Naive thymus-derived CD4-positive, alpha-beta T cell (primary cell): Measurements from ENCODE around the gene CERT1. TPM values are rescaled to one million over a fixed set of nuclear protein-coding genes. Genes with fewer than 3 reads are reported as not detected.
A peak's percentile ranks its signal among the peaks of the same experiment; 100 is the strongest.
"Not testable (repeated sequence)": the region's sequence is repeated elsewhere in the genome, so short reads cannot be mapped to it uniquely, and the experiment has no call there.

Experiments
- ATAC-seq: fragments of 150-1000 bp; cut with Tn5 transposase; 2 replicates; pipeline ENCODE4 v1.10.0; 2021; ENCODE audit warnings: mild to moderate bottlenecking, moderate library complexity
- CTCF ChIA-PET: fragments of 350-600 bp; sonication (Branson Sonifier 250); formaldehyde crosslinking; loops from one replicate; lab custom pipeline; 2021; ENCODE audit warnings: antibody characterized with exemption; lab: Charles Lee
- POLR2A ChIA-PET: fragments of 350-600 bp; sonication (Branson Sonifier 250); formaldehyde crosslinking; loops from one replicate; lab custom pipeline; 2021; ENCODE audit warnings: antibody characterized with exemption, inconsistent platforms; lab: Charles Lee
- DNase-seq, 9 donors: peaks; one replicate each; pipeline versions ENCODE4 v3.0.0 to v3.0.0-alpha.2; 2020 to 2022; ENCODE audit warnings: mixed read lengths in 1 of 9
- H3K27ac ChIP-seq: one replicate; pipeline ENCODE4 v1.7.0; 2013; ENCODE audit warnings: mild to moderate bottlenecking, low read depth, low read length, moderate library complexity
- H3K27me3 ChIP-seq, 2 donors: one replicate each; pipeline ENCODE4 v1.7.0; 2013; ENCODE audit warnings: low read length in 2 of 2, mild to moderate bottlenecking in 2 of 2, moderate library complexity in 2 of 2; ENCODE audit not compliant: control insufficient read depth in 2 of 2, insufficient read depth in 2 of 2
- H3K36me3 ChIP-seq, 3 experiments: 1 replicate in 2 of 3; 2 replicates in 1 of 3; pipeline ENCODE4 v1.7.0; 2013; ENCODE audit warnings: low read length in 3 of 3, mild to moderate bottlenecking in 3 of 3, moderate library complexity in 1 of 3; ENCODE audit not compliant: insufficient read depth in 3 of 3, control insufficient read depth in 2 of 3
- H3K4me1 ChIP-seq, 2 donors: one replicate each; pipeline ENCODE4 v1.7.0; 2013; ENCODE audit warnings: low read length in 2 of 2, mild to moderate bottlenecking in 2 of 2, moderate library complexity in 1 of 2; ENCODE audit not compliant: control insufficient read depth in 2 of 2, insufficient read depth in 2 of 2
- H3K4me3 ChIP-seq: 2 replicates; pipeline ENCODE4 v1.7.0; 2013; ENCODE audit warnings: mild to moderate bottlenecking, low read length
- H3K9me3 ChIP-seq, 3 experiments: 1 replicate in 2 of 3; 2 replicates in 1 of 3; pipeline ENCODE4 v1.7.0; 2013; ENCODE audit warnings: low read length in 3 of 3; ENCODE audit not compliant: control insufficient read depth in 2 of 3
- H3K27ac Mint-ChIP-seq, 9 donors: one replicate each; pipeline ENCODE4 v1.8.0; 2020 to 2022; ENCODE audit warnings: mixed read lengths in 9 of 9, mild to moderate bottlenecking in 8 of 9, moderate library complexity in 5 of 9, inconsistent platforms in 2 of 9
- H3K27me3 Mint-ChIP-seq, 5 donors: one replicate each; pipeline ENCODE4 v1.8.0; 2021 to 2022; ENCODE audit warnings: mixed read lengths in 5 of 5, mild to moderate bottlenecking in 1 of 5
- H3K36me3 Mint-ChIP-seq, 5 donors: one replicate each; pipeline ENCODE4 v1.8.0; 2020 to 2022; ENCODE audit warnings: mixed read lengths in 5 of 5, mild to moderate bottlenecking in 3 of 5, inconsistent platforms in 1 of 5
- H3K4me1 Mint-ChIP-seq, 7 donors: one replicate each; pipeline ENCODE4 v1.8.0; 2020 to 2022; ENCODE audit warnings: mixed read lengths in 7 of 7, mild to moderate bottlenecking in 3 of 7, inconsistent platforms in 1 of 7
- H3K4me3 Mint-ChIP-seq, 10 donors: one replicate each; pipeline ENCODE4 v1.8.0; 2020 to 2022; ENCODE audit warnings: mild to moderate bottlenecking in 10 of 10, mixed read lengths in 10 of 10, moderate library complexity in 6 of 10, inconsistent platforms in 2 of 10
- H3K9me3 Mint-ChIP-seq, 11 donors: one replicate each; pipeline ENCODE4 v1.8.0; 2020 to 2022; ENCODE audit warnings: mixed read lengths in 11 of 11, mild to moderate bottlenecking in 4 of 11, inconsistent platforms in 1 of 11, moderate library complexity in 1 of 11
- intact Hi-C, 2 donors: fragments of 100-400 bp; cut with micrococcal nuclease; formaldehyde crosslinking; loops; one replicate each; pipeline ENCODE4 v1.15.1; 2023
- polyA plus RNA-seq, 2 donors: library from polyadenylated mRNA; unstranded; fragments of 300-500 nt; fragmentation: Illumina TruSeq; gene quantifications; one replicate each; pipeline ENCODE4 v1.2.3, GENCODE V29; 2021
- total RNA-seq, 6 experiments: library from RNA in 5 of 6; stranded (reverse) in 5 of 6; gene quantifications; 1 replicate in 5 of 6; 2 replicates in 1 of 6; pipeline ENCODE4 v1.2.3 and lab custom pipeline; 2021 to 2026

Gene CERT1
- total and polyA plus RNA-seq, 7 experiments from 2014 or later = 13.3 to 60.4 (median 37.7) TPM

DNA sequence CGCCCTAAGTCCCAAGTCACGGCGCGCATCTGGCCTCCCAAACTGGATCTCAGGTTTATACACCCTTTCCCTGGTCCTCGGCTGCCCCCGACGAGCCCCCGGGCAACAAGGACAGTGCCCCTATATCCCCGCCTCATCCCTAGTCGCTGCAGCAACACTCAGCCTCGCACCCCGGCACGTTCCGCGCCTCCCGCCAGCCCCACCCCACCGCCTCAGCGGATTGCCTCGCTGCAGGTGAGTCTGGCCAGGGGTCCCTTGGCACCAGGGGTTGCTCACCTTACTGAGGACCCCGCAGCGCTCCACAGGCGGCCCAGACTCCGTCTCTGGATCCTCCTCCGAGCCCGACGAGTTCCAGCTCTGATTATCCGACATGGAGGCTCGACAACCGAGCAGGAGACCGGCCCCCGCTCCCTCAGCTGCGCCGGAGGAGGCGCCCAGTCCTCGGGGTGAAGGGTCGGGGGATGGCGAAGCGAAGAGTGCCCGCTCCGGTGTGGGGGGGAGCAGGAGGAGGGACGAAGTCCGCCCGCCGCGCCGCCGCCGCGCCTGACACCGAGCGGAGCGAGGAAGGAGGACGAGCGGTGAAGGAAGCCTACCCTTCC is 494 bp downstream of the CERT1 start:
- H3K9me3 Mint-ChIP-seq = peaks cover 0 to 11% (median 0%) of the 10 kb centered on the region in 11 donors
- peak overlapping the region; percentile 84 to 98 (median 93) for H3K27ac Mint-ChIP-seq
- POLR2A ChIA-PET = interaction anchor here (0.6 to 1.9 kb wide), 3 partner anchors 166 to 877 kb away, joined by 3 to 6 read pairs (median 6); partner anchors contain the start of gene HMGCR
- peak overlapping the region; percentile 75 for H3K27ac ChIP-seq
- no peaks in the 10 kb centered on the region for H3K9me3 ChIP-seq
- peak in 5 of 9 donors; percentile 0 to 37 (median 20) for DNase-seq
- H3K4me1 ChIP-seq = peaks cover 14 to 28% of the 10 kb centered on the region in 2 donors
- peaks cover 0 to 21% (median 7%) of the 10 kb centered on the region in 5 donors for H3K36me3 Mint-ChIP-seq
- peak overlapping the region; percentile 89 to 97 (median 94) for H3K4me3 Mint-ChIP-seq
- ATAC-seq = peak; percentile 57
- CTCF ChIA-PET = no interaction called here
- H3K4me3 ChIP-seq = peak overlapping the region; percentile 78
- intact Hi-C loops = loop anchor here (1.0 to 10.0 kb wide), 25 partner anchors 14 to 1946 kb away; partner anchors contain the start of genes GCNT4 (in 2 of the 2), GFM2 (in 2 of the 2), HEXB (in 2 of the 2) and NSA2 (in 2 of the 2)
- peaks cover 0 to 13% (median 0%) of the 10 kb centered on the region in 3 experiments for H3K36me3 ChIP-seq
- peaks cover 29 to 78% (median 56%) of the 10 kb centered on the region in 7 donors for H3K4me1 Mint-ChIP-seq
- H3K27me3 ChIP-seq = no peaks in the 10 kb centered on the region
- H3K27me3 Mint-ChIP-seq = no peaks in the 10 kb centered on the region

DNA sequence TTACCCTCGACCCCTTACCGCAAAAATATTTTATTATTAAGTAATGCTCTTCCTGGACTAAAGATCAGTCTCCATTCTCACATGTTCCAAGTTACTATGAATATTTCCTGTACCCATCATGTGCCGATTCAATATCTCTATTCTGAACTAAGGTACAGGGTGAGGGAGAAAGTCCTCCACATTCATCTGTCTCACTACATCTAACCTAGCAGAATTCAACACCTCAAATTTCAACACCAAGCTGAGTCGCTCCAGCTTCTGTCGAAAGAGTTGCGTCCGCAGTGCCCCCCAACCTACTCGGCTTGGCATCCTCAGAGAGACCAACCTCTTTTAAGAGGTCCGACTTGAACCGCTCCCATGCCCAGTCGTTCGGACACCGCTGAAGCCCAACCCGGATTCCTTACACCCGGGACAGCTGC is 1.0 kb downstream of the CERT1 start:
- H3K27me3 Mint-ChIP-seq = no peaks in the 10 kb centered on the region
- peaks cover 0 to 21% (median 12%) of the 10 kb centered on the region in 5 donors for H3K36me3 Mint-ChIP-seq
- peak overlapping the region; percentile 89 to 97 (median 94) for H3K4me3 Mint-ChIP-seq
- peak in 2 of 9 donors; percentile 6 to 13 for DNase-seq
- no peak for ATAC-seq
- ChIA-PET POLR2A (interaction anchor here (1.5 kb wide), 1 partner anchor 167 kb away, joined by 3 read pairs; no protein-coding TSS in a partner anchor), CTCF (no interaction called here)
- Histone ChIP-seq H3K27ac (peak overlapping the region; percentile 75), H3K36me3 (peaks cover 0 to 13% (median 0%) of the 10 kb centered on the region in 3 experiments), H3K27me3 (no peaks in the 10 kb centered on the region), H3K9me3 (no peaks in the 10 kb centered on the region), H3K4me3 (peak overlapping the region; percentile 78), H3K4me1 (peaks cover 14 to 28% of the 10 kb centered on the region in 2 donors)
- intact Hi-C loops = loop anchor here (1.0 to 10.0 kb wide), 17 partner anchors 14 to 1647 kb away; partner anchors contain the start of genes GCNT4 (in 2 of the 2), GFM2 (in 2 of the 2), NSA2 (in 2 of the 2) and HEXB (in 1 of the 2)
- peak overlapping the region; percentile 5 to 98 (median 93) for H3K27ac Mint-ChIP-seq
- H3K4me1 Mint-ChIP-seq = peaks cover 29 to 80% (median 60%) of the 10 kb centered on the region in 7 donors
- peaks cover 0 to 11% (median 0%) of the 10 kb centered on the region in 11 donors for H3K9me3 Mint-ChIP-seq

DNA sequence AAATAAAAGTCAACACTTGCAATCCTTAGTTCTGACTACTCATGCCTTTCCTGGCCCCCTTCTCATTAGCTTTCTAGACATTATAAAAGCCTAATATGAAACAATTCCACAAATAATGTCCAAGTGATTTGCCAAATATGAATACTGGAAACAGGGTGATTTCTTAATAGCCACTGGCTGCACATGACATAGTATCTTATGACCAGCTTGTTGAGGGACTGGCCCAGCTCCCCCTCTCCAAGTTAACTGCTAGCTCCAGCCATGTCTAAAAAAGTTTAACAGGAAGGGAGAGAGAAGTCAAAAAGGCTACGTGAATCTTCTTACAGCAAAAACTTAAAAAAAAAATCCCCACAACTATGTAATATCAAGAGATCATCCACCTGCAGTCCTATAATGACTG is 1.5 kb downstream of the CERT1 start:
- H3K9me3 Mint-ChIP-seq = peaks cover 0 to 11% (median 0%) of the 10 kb centered on the region in 11 donors
- CTCF ChIA-PET = interaction anchor here (0.6 kb wide), 1 partner anchor 150 kb away, joined by 3 read pairs; no protein-coding TSS in a partner anchor
- H3K4me1 Mint-ChIP-seq = peaks cover 29 to 78% (median 60%) of the 10 kb centered on the region in 7 donors
- Histone ChIP-seq H3K4me1 (peaks cover 14 to 28% of the 10 kb centered on the region in 2 donors), H3K4me3 (peak overlapping the region; percentile 78), H3K36me3 (peaks cover 0 to 13% (median 0%) of the 10 kb centered on the region in 3 experiments), H3K27me3 (no peaks in the 10 kb centered on the region), H3K27ac (peak overlapping the region; percentile 75), H3K9me3 (no peaks in the 10 kb centered on the region)
- peaks cover 0 to 19% (median 12%) of the 10 kb centered on the region in 5 donors for H3K36me3 Mint-ChIP-seq
- no peaks in the 10 kb centered on the region for H3K27me3 Mint-ChIP-seq
- intact Hi-C loops = loop anchor here (1.0 to 10.0 kb wide), 17 partner anchors 15 to 1647 kb away; partner anchors contain the start of genes GCNT4 (in 2 of the 2), GFM2 (in 2 of the 2), NSA2 (in 2 of the 2) and HEXB (in 1 of the 2)
- POLR2A ChIA-PET = interaction anchor here (0.8 to 1.2 kb wide), 2 partner anchors 10 to 173 kb away, joined by 3 read pairs; partner anchors contain the start of gene HMGCR
- ATAC-seq (no peak), DNase-seq (no peak)
- H3K4me3 Mint-ChIP-seq = peak overlapping the region; percentile 89 to 97 (median 94)
- peak overlapping the region in 7 of 9 donors; percentile 5 to 94 (median 44) for H3K27ac Mint-ChIP-seq

DNA sequence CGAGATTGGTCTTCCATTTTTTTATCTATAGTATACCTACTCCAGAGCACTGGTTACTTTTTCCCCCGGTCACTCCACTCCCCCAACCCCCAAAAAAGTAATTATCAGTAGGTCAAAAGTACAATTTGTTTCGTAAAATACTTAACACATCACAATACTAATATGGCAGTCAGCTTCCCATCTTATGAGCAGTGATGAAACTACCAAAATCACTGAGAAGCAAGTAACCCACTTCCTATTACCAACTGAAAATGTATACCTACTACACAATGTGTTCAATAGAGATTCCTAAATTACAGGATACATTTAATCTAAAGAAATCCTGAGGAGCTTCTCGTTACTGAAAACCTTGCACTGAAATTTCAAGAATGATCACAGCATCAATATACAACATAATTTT is 1.9 kb downstream of the CERT1 start:
- DNase-seq = no peak
- ChIA-PET CTCF (interaction anchor here (0.6 kb wide), 1 partner anchor 150 kb away, joined by 3 read pairs; no protein-coding TSS in a partner anchor), POLR2A (interaction anchor here (0.8 to 1.2 kb wide), 2 partner anchors 11 to 172 kb away, joined by 3 read pairs; partner anchors contain the start of gene HMGCR)
- H3K27ac Mint-ChIP-seq = no peak overlapping the region
- intact Hi-C loops = no loop called here
- no peak overlapping the region for H3K27ac ChIP-seq
- peaks cover 0 to 13% (median 0%) of the 10 kb centered on the region in 3 experiments for H3K36me3 ChIP-seq
- peaks cover 14 to 28% of the 10 kb centered on the region in 2 donors for H3K4me1 ChIP-seq
- H3K27me3 ChIP-seq = no peaks in the 10 kb centered on the region
- no peaks in the 10 kb centered on the region for H3K9me3 ChIP-seq
- H3K27me3 Mint-ChIP-seq = no peaks in the 10 kb centered on the region
- no peak for ATAC-seq
- peak overlapping the region; percentile 89 to 97 (median 94) for H3K4me3 Mint-ChIP-seq
- H3K36me3 Mint-ChIP-seq = peaks cover 0 to 21% (median 14%) of the 10 kb centered on the region in 5 donors
- H3K9me3 Mint-ChIP-seq = peaks cover 0 to 11% (median 0%) of the 10 kb centered on the region in 11 donors
- peak overlapping the region; percentile 78 for H3K4me3 ChIP-seq
- H3K4me1 Mint-ChIP-seq = peaks cover 29 to 79% (median 60%) of the 10 kb centered on the region in 7 donors

DNA sequence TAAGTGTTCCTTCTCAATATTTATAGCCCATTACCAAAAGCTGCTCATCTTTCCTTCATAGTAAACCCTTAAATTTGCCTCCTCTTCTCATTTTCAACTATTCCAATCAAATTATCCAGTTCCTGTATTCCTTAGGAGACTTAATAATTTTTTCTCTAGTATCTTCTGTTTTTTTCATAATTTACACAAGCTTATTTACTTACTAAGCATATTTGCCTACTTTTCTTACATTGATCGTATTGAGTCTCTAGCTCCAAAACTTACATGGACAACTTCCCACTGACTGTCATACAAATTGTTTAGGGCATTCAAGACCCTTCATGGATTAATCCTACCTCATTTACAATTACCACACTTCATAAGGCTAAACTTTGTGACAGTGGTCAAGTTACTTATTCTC is 3.6 kb downstream of the CERT1 start:
- ChIA-PET POLR2A (no interaction called here), CTCF (no interaction called here)
- intact Hi-C loops = no loop called here
- DNase-seq (no peak), ATAC-seq (no peak)
- no peak overlapping the region for H3K4me3 ChIP-seq
- H3K27ac ChIP-seq = no peak overlapping the region
- H3K4me1 ChIP-seq = peaks cover 12 to 27% of the 10 kb centered on the region in 2 donors
- Mint-ChIP-seq H3K4me3 (peak overlapping the region in 1 of 10 donors; percentile 4), H3K9me3 (peaks cover 0 to 11% (median 0%) of the 10 kb centered on the region in 11 donors), H3K4me1 (peaks cover 27 to 71% (median 55%) of the 10 kb centered on the region in 7 donors), H3K36me3 (peaks cover 0 to 31% (median 25%) of the 10 kb centered on the region in 5 donors), H3K27me3 (no peaks in the 10 kb centered on the region), H3K27ac (peak overlapping the region in 1 of 9 donors; percentile 32)
- H3K36me3 ChIP-seq = peaks cover 0 to 13% (median 0%) of the 10 kb centered on the region in 3 experiments
- H3K9me3 ChIP-seq = no peaks in the 10 kb centered on the region
- no peaks in the 10 kb centered on the region for H3K27me3 ChIP-seq

DNA sequence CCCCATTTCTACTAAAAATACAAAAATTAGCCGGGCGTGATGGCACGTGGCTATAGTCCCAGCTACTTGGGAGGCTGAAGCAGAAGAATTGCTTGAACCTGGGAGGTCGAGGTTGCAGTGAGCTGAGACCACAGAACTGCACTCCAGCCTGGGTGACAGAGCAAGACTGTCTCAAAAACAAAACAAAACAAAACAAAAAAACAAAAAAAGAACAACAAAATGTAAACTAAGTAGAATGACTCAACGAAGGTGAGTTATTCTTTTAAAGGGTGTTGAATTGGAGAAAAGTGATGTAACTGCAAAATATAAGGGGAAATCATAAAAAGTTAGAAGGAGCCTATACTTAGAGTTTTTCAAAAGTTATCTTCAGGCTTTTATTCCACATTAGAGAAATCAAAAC is 6.3 kb downstream of the CERT1 start:
- ATAC-seq, H3K36me3 ChIP-seq, H3K27me3 ChIP-seq, H3K27ac Mint-ChIP-seq, POLR2A ChIA-PET, H3K4me3 ChIP-seq, intact Hi-C loops, H3K4me3 Mint-ChIP-seq, DNase-seq, H3K27me3 Mint-ChIP-seq, H3K27ac ChIP-seq, H3K9me3 ChIP-seq, CTCF ChIA-PET: not testable (repeated sequence)
- Mint-ChIP-seq H3K36me3 (peaks cover 0 to 50% (median 32%) of the 10 kb centered on the region in 5 donors), H3K4me1 (peaks cover 20 to 72% (median 48%) of the 10 kb centered on the region in 7 donors), H3K9me3 (peaks cover 0 to 11% (median 0%) of the 10 kb centered on the region in 11 donors)
- peaks cover 5 to 13% of the 10 kb centered on the region in 2 donors for H3K4me1 ChIP-seq
